ENCODE measurements around the gene CIZ1. TPM values are rescaled to one million over a fixed set of nuclear protein-coding genes. Genes with fewer than 3 reads are reported as not detected.
A peak's percentile ranks its signal among the peaks of the same experiment; 100 is the strongest.

CIZ1 gene
- total and polyA plus RNA-seq, 2 of the 13 experiments (the other 11 are each of a cell fraction or from before 2014, with no cell fraction given): 30.6 to 50.3 TPM

DNA sequence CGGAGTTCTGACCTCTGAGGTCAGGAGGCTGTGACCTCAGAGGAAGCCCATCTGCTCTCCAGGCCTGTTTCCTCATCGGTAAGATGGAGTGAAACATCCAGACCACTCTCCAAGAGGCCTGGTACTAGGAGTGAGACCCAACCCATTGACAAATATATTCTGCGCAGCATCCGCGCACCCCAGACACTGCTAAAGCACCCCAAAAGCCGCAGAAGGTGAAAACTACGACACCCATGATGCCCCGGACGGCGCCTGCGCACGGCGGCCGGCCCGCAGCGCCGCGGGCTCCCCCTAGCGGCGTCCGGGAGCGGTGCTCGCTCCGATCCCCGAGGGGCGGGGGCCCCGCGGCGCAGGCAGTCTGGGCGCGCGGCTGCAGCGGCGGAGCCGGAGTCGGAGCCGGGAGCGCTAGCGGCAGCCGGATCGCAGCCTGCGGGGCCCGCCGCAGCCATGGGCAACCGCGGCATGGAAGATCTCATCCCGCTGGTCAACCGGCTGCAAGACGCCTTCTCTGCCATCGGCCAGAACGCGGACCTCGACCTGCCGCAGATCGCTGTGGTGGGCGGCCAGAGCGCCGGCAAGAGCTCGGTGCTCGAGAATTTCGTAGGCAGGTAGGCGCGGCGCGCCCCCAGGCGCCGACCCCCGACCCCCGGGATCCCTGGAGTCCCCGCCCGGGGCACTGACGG, 11.8 kb upstream of the CIZ1 start, which contains the start of gene DNM1 (continued):
- TF ChIP-seq TBP (CRISPR knock-in tag; IDR thresholded peaks at IDR 0.05) (no peak), RFX3 (CRISPR knock-in tag; IDR thresholded peaks at IDR 0.05) (no peak), ZNF143 (CRISPR knock-in tag; IDR thresholded peaks at IDR 0.05) (peak; percentile 92), ZNF83 (CRISPR knock-in tag; IDR thresholded peaks at IDR 0.05; ENCODE audit: borderline replicate concordance) (no peak), FOXM1 (CRISPR knock-in tag; IDR thresholded peaks at IDR 0.05) (no peak), ZNF431 (CRISPR knock-in tag; IDR thresholded peaks at IDR 0.05; ENCODE audit: borderline replicate concordance, low read depth) (no peak), ZNF335 (CRISPR knock-in tag; IDR thresholded peaks at IDR 0.05) (no peak), ZNF367 (CRISPR knock-in tag; IDR thresholded peaks at IDR 0.05; ENCODE audit: borderline replicate concordance) (no peak), ZNF782 (CRISPR knock-in tag; IDR thresholded peaks at IDR 0.05; ENCODE audit: borderline replicate concordance) (no peak), SSRP1 (CRISPR knock-in tag; IDR thresholded peaks at IDR 0.05) (no peak), ELF4 (CRISPR knock-in tag; IDR thresholded peaks at IDR 0.05; ENCODE audit: borderline replicate concordance) (no peak)
- TF ChIP-seq, protein P1, sequence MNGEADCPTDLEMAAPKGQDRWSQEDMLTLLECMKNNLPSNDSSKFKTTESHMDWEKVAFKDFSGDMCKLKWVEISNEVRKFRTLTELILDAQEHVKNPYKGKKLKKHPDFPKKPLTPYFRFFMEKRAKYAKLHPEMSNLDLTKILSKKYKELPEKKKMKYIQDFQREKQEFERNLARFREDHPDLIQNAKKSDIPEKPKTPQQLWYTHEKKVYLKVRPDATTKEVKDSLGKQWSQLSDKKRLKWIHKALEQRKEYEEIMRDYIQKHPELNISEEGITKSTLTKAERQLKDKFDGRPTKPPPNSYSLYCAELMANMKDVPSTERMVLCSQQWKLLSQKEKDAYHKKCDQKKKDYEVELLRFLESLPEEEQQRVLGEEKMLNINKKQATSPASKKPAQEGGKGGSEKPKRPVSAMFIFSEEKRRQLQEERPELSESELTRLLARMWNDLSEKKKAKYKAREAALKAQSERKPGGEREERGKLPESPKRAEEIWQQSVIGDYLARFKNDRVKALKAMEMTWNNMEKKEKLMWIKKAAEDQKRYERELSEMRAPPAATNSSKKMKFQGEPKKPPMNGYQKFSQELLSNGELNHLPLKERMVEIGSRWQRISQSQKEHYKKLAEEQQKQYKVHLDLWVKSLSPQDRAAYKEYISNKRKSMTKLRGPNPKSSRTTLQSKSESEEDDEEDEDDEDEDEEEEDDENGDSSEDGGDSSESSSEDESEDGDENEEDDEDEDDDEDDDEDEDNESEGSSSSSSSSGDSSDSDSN (CRISPR knock-in tag; IDR thresholded peaks at IDR 0.05): peak; percentile 57; the same call in 1 of the 2 replicates
- TF ChIP-seq, protein P2, sequence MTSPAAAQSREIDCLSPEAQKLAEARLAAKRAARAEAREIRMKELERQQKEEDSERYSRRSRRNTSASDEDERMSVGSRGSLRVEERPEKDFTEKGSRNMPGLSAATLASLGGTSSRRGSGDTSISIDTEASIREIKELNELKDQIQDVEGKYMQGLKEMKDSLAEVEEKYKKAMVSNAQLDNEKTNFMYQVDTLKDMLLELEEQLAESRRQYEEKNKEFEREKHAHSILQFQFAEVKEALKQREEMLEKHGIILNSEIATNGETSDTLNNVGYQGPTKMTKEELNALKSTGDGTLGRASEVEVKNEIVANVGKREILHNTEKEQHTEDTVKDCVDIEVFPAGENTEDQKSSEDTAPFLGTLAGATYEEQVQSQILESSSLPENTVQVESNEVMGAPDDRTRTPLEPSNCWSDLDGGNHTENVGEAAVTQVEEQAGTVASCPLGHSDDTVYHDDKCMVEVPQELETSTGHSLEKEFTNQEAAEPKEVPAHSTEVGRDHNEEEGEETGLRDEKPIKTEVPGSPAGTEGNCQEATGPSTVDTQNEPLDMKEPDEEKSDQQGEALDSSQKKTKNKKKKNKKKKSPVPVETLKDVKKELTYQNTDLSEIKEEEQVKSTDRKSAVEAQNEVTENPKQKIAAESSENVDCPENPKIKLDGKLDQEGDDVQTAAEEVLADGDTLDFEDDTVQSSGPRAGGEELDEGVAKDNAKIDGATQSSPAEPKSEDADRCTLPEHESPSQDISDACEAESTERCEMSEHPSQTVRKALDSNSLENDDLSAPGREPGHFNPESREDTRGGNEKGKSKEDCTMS (CRISPR knock-in tag; conservative IDR thresholded peaks at IDR 0.05): no peak
- TF ChIP-seq, protein P3, sequence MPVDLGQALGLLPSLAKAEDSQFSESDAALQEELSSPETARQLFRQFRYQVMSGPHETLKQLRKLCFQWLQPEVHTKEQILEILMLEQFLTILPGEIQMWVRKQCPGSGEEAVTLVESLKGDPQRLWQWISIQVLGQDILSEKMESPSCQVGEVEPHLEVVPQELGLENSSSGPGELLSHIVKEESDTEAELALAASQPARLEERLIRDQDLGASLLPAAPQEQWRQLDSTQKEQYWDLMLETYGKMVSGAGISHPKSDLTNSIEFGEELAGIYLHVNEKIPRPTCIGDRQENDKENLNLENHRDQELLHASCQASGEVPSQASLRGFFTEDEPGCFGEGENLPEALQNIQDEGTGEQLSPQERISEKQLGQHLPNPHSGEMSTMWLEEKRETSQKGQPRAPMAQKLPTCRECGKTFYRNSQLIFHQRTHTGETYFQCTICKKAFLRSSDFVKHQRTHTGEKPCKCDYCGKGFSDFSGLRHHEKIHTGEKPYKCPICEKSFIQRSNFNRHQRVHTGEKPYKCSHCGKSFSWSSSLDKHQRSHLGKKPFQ (CRISPR knock-in tag; IDR thresholded peaks at IDR 0.05; ENCODE audit: insufficient replicate concordance): no peak
- TF ChIP-seq, protein P4, sequence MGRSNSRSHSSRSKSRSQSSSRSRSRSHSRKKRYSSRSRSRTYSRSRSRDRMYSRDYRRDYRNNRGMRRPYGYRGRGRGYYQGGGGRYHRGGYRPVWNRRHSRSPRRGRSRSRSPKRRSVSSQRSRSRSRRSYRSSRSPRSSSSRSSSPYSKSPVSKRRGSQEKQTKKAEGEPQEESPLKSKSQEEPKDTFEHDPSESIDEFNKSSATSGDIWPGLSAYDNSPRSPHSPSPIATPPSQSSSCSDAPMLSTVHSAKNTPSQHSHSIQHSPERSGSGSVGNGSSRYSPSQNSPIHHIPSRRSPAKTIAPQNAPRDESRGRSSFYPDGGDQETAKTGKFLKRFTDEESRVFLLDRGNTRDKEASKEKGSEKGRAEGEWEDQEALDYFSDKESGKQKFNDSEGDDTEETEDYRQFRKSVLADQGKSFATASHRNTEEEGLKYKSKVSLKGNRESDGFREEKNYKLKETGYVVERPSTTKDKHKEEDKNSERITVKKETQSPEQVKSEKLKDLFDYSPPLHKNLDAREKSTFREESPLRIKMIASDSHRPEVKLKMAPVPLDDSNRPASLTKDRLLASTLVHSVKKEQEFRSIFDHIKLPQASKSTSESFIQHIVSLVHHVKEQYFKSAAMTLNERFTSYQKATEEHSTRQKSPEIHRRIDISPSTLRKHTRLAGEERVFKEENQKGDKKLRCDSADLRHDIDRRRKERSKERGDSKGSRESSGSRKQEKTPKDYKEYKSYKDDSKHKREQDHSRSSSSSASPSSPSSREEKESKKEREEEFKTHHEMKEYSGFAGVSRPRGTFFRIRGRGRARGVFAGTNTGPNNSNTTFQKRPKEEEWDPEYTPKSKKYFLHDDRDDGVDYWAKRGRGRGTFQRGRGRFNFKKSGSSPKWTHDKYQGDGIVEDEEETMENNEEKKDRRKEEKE (IDR thresholded peaks at IDR 0.05): no peak
- TF ChIP-seq, protein P5, sequence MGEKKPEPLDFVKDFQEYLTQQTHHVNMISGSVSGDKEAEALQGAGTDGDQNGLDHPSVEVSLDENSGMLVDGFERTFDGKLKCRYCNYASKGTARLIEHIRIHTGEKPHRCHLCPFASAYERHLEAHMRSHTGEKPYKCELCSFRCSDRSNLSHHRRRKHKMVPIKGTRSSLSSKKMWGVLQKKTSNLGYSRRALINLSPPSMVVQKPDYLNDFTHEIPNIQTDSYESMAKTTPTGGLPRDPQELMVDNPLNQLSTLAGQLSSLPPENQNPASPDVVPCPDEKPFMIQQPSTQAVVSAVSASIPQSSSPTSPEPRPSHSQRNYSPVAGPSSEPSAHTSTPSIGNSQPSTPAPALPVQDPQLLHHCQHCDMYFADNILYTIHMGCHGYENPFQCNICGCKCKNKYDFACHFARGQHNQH (CRISPR knock-in tag; IDR thresholded peaks at IDR 0.05): no peak
- TF ChIP-seq, protein P6, sequence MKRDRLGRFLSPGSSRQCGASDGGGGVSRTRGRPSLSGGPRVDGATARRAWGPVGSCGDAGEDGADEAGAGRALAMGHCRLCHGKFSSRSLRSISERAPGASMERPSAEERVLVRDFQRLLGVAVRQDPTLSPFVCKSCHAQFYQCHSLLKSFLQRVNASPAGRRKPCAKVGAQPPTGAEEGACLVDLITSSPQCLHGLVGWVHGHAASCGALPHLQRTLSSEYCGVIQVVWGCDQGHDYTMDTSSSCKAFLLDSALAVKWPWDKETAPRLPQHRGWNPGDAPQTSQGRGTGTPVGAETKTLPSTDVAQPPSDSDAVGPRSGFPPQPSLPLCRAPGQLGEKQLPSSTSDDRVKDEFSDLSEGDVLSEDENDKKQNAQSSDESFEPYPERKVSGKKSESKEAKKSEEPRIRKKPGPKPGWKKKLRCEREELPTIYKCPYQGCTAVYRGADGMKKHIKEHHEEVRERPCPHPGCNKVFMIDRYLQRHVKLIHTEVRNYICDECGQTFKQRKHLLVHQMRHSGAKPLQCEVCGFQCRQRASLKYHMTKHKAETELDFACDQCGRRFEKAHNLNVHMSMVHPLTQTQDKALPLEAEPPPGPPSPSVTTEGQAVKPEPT (CRISPR knock-in tag; IDR thresholded peaks at IDR 0.05; ENCODE audit: low read depth): no peak

All from HepG2 (cell line).